ENCODE data around the gene VPS4A.

VPS4A gene

DNA sequence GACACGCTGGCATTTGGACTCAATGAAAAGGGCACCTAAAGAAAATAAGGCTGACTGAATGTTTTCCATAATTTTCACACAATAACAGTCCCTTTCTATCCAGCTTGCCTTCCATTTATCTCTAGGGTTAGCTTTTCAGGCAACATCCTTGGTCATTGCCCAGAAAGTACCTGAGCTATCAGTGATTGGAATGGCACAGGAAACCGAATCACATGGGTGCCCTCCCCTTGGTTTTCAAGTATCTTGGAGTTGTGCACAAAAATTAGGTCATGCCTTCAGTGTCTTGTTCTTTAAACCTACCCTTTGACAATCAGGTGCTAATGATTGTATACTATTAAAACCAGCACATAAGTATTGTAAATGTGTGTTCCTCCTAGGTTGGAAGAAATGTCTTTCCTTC is 3.3 kb upstream of the VPS4A start:
- DNase-seq: no peak

DNA sequence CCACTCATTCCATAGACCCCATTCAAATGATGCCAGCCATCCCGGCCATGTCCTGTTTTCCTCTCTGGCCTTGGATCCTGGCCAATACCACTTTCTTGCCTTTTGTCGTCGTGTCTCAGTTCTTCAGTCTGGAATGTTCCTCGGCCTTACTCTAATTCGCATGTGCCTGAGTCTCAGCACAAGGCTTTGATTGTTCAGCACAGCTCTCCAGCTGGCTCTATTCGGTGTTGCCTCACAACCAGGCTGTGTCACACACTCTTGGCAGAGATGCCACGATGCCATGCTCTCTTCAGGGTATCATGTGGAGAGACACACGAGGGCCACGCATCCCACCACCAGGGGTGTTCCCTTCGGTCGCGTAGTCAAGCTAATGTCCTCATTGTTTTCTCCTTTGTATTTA is 1.8 kb upstream of the VPS4A start:
- DNase-seq: no peak

DNA sequence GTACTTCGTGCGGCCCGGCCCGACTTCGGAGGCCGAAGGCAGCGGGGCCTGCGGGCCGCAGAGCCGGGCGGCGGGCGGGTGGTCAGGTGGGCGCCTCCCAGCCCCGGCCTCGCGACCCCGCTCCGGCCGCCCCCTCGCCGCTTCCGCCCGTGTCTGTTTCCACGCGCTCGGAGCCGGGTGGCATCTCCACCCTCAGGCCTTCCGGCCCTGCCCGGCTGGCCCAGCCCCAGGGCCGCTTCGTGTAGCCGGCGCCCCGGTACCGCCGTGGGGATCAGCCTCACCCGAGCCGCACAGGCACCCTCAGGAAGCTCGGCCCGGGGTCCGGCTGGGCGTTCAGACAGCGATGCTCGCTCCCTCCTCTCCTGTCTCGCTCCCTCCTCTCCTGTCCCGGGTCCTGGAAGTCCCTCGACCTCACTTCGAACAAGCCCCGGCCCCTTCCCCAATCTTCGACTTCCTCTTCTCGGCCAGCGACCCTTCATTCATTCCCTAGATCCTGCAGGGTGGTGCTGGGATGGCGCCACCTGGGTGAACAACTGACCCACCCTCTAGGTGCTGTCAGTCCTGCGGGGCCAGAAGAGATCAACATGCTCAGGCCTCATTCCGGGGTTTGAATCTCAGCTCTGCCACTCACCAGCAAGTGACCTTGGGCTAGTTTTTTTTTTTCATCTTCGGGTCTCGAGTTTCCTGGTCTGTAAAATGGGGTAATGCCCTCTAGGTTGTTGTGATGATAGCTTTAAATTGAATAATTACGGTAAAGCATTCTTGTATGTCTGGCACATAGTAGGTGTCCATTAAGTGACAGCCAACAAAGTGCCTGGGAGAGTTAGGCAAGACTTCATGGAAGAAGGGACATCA is 610 bp downstream of the VPS4A start:
- peak; percentile 17 for DNase-seq

DNA sequence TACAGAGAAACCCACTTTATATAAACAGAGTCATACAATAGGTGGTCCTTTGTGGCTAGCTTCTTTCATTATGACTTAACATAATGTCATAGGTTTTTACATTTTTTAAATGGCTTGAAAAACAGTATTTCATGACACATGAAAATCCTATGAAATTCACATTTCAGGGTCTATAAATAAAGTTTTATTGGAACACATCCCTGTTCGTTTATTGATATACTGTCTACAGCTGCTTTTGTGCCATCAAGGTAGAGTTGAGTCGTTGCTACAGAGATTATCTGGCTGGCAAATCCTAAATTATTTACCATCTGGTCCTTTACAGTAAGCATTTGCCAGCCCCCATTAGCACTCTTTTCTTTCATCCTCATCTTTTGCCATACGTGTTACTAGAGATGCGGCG is 2.3 kb downstream of the VPS4A start:
- no peak for DNase-seq

DNA sequence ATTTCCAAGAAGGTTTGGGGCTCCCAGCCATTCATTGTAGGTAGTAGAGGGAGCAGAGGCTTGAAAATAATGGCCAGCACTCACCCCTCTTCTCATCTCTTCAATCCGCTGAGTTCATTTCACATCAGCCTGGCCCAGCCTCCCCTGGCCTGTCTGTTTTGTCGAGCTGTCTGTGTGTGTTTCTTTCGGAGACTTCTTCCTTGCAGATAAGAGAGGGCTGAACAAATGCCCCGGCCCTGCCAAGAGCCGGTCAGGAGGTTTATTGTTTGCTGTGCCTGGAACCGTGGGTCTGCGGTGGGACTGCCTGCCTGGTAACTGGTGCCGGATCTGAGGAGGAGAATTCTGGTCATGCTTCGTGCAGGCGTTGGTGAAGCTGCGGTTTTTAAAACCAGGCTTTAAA is 3.4 kb downstream of the VPS4A start:
- DNase-seq: no peak

DNA sequence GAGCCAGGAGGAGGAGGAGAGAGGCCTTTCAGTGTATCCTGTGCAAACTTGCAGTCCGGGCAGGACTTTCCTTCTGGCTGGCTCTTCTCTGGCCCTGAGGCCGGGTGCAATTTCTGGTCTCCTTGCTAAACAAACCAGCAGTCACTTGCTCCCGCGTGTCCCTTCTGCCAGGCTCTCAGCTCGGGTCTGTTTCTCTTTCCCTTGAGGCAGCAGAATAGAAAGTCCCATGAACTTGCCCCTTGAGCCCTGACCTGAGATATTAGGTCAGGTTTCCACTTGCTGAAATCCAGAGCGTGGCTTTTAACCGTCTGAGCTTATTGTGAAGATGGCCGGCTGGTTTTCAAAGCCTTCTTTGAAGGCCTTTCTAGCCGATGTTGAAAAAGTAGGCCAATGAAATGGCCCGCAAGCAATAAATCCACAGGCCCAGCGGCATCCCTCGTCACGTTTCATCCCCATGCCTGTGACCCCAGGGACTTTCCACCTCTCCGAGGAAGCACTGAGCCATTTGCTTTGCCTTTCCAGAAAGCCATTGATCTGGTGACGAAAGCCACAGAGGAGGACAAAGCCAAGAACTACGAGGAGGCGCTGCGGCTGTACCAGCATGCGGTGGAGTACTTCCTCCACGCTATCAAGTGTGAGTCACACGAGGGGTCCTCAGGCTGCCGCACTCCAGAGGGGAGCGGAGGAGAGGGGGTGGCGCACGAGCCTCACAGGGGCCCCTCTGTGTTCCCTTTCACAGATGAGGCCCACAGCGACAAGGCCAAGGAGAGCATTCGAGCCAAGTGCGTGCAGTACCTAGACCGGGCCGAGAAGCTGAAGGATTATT is 4.5 kb downstream of the VPS4A start:
- DNase-seq: no peak

DNA sequence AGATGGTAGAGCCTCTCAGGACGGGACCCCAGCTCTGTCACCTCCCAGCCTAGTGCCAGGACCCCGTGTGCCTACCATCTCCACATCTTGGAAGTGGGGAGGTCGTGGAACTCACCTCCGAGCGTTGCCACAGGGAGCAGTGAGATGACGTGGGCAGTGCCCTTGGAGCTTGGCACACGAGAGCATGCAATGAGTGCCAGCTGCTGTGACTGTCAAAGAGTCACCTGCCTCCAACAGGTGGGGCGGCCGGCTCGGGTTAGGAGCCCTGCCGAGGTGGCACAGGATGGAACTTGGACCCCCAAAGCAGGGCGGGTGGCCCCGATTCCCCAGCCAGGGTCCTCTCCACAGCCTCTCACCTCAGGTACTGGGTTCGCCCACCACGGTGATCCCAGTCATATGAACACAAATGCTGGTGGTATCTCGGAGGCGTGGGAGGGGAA is 5.5 kb downstream of the VPS4A start:
- no peak for DNase-seq

DNA sequence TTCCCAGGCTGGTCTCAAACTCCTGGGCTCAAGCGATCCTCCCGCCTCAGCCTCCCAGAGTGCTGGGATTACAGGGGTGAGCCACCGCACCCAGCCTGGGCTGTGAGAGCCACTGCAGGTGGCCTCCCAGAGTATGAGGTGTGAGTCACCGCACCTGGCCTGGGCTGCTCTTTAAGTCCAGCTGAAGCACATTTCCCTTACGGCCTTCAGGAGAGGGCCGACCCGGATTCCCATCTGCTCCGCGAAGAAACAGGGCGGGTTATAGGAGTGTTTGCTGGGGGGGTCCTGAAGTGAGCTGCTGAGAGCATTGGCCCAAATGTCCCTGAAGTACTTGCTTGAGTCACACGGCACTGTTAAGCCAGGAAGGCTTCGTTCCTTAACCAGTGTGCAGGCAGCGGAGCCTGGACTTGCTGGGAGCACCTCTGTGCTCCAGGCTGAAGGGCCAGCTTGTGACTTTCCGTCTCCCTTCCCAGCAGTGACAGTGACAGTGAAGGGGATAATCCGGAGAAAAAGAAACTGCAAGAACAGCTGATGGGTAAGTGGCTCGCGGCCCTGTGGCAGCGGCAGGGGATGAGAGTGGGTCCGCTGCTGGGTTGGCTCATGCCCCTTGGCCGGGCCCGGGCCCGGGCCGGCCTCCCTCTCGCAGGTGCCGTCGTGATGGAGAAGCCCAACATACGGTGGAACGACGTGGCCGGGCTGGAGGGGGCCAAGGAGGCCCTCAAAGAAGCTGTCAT is 7.2 kb downstream of the VPS4A start:
- DNase-seq: no peak

DNA sequence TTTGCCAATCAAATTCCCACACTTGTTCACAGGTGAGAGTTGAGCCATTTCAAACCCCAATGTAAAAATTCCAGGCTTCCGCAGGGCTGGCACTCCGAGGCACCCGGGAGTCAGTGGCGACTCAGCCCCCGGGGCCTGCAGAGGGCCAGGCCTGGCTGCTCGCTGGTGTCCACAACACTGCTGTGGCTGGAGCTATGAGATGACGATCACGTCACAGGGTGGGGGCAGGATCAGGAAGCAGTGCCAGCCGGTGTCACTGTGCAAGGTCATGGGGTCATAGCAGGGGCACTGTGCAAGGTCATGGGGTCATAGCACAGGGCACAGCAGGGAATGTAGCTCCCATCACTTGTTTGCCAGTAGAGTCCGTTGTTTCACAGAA is 7.8 kb downstream of the VPS4A start:
- DNase-seq: no peak

DNA sequence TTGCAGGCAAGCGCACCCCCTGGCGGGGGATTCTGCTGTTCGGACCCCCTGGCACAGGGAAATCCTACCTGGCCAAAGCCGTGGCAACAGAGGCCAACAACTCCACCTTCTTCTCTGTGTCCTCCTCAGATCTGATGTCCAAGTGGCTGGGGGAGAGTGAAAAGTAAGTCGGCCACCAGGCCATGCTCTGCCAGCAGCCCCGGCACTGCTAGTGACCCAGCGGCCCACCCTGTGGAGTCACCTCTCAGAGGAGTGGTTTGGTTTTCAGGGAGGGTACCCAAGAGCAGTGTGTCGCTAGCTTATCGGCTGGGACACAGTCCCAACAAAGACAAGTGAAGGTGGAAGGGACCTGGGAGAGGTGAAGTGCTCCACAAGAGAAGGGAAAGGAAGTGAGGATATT is 8.2 kb downstream of the VPS4A start:
- no peak for DNase-seq

DNA sequence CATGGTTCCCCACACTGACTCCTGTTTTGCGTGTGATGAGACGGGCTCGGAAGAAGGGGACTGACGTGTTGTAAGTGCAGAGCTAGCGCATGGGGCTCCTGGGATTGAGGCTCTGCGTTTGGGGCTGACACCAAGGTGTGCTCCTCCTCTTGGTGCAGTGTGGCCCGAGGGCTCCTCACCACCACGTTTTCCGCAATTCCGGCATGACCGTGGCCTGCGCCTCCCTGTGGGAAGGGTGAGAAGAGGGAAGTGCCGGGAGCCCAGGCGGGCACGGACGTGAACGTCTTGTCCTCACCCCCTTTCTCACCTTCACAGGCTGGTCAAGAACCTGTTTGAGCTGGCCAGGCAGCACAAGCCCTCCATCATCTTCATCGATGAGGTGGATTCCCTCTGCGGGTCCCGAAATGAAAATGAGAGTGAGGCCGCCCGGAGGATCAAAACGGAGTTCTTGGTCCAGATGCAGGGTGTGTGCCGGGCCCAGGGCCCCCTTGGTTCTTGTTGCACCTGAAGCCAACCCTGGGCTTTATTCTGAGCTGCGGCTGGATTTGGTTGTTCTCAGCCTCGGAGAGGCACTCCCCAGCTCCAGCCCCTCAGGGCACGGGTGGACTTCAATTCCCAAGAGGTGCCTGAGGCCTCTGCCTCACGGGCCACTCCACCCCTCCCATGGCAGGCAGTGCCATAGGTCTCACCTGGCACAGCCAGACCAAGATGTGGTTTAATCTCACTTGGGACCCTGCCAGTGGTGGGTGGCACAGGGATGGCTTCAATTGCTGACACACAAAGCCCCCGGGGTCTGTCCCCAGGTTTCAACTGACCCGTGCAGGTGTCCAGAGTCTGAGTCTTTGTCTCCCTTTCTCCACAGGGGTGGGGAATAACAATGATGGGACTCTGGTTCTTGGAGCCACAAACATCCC is 8.9 kb downstream of the VPS4A start:
- DNase-seq: no peak

DNA sequence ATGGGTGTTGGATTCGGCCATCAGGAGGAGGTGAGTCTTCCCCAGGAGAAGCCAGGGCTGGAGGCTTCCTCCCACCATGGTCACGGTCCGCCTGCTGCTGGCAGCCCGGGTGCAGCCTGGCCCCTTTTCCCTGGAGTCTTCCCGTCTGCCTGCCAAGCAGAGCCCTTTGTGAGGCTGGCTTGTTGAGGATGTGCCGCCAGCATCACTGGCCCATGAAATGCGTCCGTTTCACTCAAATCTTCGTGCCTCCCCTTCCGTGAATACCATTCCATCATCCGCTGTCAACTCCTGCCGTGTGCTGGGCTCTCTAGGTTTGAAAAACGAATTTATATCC is 9.6 kb downstream of the VPS4A start:
- no peak for DNase-seq

DNA sequence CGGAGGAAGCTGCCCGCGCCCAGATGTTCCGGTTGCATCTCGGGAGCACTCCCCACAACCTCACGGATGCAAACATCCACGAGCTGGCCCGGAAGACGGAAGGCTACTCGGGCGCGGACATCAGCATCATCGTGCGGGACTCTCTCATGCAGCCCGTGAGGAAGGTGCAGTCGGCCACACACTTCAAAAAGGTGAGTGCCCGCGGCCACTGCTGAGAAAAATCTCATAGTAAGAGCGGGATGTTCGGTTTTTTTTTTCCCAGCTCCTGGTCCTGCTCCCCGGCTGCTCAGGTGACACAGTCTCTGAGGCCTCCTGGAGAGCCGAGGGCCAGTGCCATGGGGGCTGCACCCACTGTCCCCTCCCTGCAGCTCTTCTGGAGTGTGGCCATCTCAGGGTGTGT is 9.9 kb downstream of the VPS4A start:
- no peak for DNase-seq

DNA sequence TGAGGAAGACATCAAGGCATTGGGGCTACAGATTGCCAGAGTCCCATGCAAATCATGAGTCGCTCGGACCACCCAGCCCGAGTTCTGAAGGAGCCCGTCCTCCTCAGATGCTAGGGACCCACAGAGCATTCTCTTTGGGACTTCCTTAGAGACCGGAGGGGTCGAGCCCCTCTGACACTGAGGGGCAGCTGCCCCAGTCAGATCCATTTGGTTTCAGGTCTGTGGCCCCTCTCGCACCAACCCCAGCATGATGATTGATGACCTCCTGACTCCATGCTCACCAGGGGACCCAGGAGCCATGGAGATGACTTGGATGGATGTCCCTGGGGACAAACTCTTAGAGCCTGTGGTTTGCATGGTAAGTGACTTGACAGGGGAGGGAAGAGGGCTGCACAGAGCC is 11.2 kb downstream of the VPS4A start:
- DNase-seq: no peak

DNA sequence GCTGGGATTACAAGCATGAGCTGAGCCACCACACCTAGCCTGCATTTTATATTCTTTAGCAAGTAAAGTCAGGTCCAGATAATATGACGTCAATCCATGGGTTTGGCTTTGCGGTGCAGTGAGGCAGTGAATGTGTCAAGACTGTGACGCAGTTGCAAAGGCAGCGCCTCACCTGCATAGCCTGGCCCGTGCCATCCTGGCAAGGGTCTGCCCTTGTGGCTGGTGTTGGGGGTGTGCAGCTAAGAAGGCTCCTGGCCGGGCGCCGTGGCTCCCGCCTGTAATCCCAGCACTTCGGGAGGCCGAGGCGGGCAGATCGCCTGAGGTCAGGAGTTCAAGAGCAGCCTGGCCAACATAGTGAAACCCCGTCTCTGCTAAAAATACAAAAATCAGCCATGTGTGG is 12.3 kb downstream of the VPS4A start:
- DNase-seq: no peak

DNA sequence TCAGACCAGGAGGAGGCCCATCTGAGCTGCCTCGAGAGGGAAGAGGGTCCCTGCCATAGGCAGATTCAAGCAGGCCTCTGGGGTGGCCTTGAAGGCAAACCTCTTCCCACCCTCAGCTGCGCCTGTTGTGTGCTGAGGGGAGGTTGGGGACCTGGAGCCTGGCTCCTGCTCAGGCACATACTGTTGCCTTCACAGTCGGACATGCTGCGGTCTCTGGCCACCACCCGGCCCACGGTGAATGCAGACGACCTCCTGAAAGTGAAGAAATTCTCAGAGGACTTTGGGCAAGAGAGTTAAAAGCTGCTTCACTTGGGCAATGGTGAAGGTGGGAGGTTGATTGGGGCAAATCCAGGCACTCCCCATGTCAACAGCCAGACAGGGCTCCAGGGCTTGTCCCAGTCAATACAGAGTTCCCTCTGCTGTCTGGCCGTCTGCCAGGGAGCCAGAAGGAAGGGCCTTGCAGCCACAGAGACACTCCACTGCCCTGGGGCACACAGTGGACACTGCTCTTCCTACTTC is 12.9 kb downstream of the VPS4A start:
- no peak for DNase-seq

DNA sequence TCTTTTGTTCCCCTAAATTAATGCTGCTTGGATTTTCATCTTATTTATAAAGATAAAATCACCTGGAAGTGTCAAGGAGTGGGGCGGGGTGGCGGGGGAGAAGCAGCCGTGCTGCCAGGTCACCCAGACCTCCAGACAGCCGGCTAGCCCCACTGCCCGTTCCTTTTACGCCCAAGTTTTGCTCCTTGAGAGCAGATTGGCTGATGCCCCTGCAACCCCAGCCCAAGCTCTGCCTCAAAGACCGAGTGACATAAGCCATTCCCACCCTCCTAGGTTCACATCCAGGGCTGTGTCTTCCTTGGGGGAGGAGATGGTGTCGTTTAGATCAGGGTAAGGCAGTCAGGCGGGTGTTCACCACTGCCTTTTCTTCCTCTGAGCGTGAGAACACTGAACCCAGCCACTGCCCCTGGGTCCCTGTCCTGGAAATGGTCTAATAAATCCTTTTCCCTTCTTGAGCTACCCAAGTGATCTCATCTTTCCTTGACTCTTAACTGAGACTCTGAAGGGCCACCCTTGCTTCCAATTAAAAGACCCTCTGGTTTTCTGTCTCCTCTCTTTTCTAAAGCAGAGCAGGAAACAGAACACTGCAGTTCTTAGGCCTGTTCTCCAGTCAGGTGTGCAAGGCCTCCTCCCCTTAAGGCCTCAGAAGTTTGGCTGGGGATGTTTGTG is 13.6 kb downstream of the VPS4A start:
- no peak for DNase-seq

DNA sequence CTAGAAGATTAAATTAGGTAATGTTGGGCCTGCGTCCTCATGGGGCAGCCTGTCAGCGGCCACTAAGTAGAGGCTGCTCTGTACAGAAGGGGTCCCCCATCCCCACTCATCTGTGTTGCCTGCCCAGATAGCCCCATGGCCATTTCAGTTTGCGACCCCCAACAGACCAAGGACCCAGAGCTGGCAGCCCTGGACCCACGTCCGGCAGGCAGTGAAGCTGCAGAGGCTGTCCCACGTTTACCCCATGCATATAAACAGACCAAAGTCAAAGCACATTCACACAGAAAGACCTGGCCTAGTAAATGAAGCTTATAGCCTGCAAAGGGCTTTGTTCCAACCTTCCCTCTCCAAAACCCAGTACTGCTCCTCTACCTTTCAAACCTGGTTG is 14.6 kb downstream of the VPS4A start:
- DNase-seq: no peak

DNA sequence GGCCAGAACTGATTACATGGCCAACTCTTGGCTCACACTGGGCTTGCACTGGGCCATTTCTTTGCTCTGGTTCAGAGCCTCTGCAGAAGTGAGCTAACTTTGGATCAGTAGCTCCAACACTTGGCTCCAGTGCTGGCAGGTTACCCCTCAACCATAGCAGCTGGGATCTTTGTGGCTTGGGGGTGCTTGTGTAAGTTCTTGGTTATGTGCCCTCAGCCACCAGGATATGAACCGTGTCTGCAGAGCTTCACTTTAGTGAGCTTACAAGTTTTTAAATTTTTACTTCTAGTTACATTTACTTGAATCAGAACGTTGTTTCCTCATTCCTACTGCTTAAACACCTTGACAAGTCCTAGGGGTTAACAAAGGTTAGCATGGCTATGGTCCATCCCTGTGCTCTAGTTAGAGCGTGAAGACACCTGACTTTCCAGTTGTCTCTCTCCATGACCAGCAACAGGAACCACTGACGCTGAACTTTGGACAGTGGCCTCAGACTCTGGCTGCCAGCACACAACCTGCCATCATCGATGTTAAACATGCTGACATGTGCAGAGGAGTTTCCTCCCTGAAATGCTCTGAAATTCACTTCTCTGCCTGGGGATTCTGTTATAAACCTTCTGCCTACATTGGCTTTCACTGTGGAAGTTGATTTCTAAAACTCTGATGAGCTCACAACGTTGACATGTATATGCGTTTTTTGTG is 15.2 kb downstream of the VPS4A start:
- no peak for DNase-seq

DNA sequence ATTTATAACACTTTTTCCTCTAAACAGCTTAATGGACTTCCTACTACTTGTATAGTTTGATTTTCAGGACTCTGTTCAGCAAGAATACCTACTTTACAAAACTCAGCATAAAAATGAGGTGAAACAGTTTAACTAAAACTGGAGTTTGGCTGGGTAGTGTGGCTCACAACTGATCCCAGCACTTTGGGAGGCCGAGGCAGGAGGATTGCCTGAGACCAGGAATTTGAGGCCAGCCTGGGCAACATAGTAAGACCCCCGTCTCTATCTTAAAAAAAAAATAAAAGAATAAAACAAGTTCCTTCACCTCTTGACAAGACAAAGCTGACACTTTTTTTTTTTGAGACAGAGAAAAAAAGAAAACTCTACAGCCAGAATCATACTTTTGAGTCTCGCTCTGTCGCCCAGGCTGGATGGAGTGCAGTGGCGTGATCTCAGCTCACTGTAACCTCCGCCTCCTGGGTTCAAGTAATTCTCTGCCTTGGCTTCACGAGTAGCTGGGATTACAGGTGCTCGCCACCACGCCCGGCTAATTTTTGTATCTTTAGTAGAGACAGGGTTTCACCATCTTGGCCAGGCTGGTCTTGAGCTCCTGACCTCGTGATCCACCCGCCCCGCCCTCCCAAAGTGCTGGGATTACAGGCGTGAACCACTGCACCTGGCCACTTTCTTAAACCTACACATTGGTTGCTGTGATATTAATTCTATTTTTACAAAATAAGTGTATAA is 16.6 kb downstream of the VPS4A start:
- DNase-seq: no peak
